ENCODE measurements around the gene ZNF260. TPM values are rescaled to one million over a fixed set of nuclear protein-coding genes. Genes with fewer than 3 reads are reported as not detected.
A peak's percentile ranks its signal among the peaks of the same experiment; 100 is the strongest.

ZNF260 gene
- total RNA-seq, 1 experiment from 2014 or later, result 24.1 TPM

DNA sequence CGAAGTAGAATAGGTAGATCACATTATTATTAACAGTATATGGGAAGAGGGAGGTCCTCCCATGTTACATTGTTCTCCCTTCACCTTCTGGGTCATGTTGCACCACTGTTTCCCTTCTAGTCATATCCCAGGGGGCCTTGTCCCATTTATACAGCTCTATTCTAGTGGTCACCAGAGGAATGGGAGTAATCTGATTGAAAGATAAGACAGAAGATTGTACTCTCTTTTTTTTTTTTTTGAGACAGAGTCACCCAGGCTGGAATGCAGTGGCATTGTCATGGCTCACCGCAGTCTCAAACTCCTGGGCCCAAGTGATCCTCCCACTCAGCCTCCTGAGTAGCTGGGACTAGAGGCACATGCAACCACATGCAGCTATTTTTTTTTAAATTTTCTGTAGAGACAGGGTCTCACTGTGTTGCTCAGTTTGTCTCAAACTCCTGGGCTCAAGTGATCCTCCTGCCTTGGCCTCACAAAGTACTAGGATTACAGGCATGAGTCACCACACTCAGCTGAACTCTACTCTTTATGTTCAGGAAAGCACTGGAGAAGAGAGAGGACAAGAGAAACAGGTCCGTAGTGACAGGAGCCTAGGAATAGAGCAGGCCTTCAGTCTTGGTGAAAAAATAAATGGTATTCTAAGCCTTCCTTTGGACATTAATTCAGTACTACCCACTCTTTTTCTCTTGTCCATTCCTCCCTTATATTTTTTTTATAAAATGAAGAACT, 49.4 kb upstream of the ZNF260 start (continued):
- no peak for TF ChIP-seq ZNF138 (CRISPR knock-in tag; conservative IDR thresholded peaks at IDR 0.05)
- TF ChIP-seq TEAD1 (CRISPR knock-in tag; IDR thresholded peaks at IDR 0.05), result no peak
- TF ChIP-seq ZNF416 (CRISPR knock-in tag; IDR thresholded peaks at IDR 0.05), result no peak
- TF ChIP-seq, protein P1, sequence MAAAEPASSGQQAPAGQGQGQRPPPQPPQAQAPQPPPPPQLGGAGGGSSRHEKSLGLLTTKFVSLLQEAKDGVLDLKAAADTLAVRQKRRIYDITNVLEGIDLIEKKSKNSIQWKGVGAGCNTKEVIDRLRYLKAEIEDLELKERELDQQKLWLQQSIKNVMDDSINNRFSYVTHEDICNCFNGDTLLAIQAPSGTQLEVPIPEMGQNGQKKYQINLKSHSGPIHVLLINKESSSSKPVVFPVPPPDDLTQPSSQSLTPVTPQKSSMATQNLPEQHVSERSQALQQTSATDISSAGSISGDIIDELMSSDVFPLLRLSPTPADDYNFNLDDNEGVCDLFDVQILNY (CRISPR knock-in tag; IDR thresholded peaks at IDR 0.05), result no peak
- no peak for TF ChIP-seq SP1 (CRISPR knock-in tag; conservative IDR thresholded peaks at IDR 0.05)

DNA sequence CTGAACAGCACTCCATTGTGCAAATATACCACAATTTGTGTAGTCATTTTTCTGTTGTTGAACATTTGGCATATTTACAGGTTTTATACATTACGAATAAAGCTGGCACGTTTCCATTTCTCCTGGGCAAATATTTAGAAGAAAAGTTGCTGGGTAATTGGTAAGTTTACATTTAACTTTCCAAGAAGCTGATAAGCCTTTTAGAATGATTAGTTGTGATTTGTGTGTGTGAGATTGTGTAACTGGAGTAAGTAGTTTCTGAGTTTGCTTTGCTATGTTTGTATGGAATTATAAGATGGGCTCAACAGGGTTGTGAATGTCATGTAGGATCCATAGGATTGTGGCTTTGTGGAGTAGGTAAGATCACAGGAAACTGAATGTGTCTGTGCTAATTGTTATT, 46.7 kb upstream of the ZNF260 start:
- DNase-seq (ENCODE audit: low spot score) (no peak), ATAC-seq (no peak)
- H3K4me1 Mint-ChIP-seq, result peaks cover 18% of the 10 kb centered on the region
- ChIA-PET CTCF (no interaction called here), POLR2A (no interaction called here)
- H3K27ac Mint-ChIP-seq, result peak overlapping the region; percentile 0; the same call in 1 of the 2 replicates
- H3K4me3 Mint-ChIP-seq, result peak overlapping the region; percentile 90
- H3K9me3 Mint-ChIP-seq, result no peaks in the 10 kb centered on the region
- no peaks in the 10 kb centered on the region for H3K27me3 Mint-ChIP-seq (ENCODE audit: low read depth)
- H3K36me3 Mint-ChIP-seq, result peaks cover 22% of the 10 kb centered on the region
- TF ChIP-seq, protein P2, sequence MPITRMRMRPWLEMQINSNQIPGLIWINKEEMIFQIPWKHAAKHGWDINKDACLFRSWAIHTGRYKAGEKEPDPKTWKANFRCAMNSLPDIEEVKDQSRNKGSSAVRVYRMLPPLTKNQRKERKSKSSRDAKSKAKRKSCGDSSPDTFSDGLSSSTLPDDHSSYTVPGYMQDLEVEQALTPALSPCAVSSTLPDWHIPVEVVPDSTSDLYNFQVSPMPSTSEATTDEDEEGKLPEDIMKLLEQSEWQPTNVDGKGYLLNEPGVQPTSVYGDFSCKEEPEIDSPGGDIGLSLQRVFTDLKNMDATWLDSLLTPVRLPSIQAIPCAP (CRISPR knock-in tag; IDR thresholded peaks at IDR 0.05), result no peak
- TF ChIP-seq HMGA2 (CRISPR knock-in tag; IDR thresholded peaks at IDR 0.05) (no peak), MYBL2 (CRISPR knock-in tag; IDR thresholded peaks at IDR 0.05) (no peak), OVOL2 (CRISPR knock-in tag; IDR thresholded peaks at IDR 0.05; ENCODE audit: borderline replicate concordance) (no peak), ZNF423 (CRISPR knock-in tag; IDR thresholded peaks at IDR 0.05) (no peak), RORB (CRISPR knock-in tag; IDR thresholded peaks at IDR 0.05) (no peak)
- TF ChIP-seq, protein P3, sequence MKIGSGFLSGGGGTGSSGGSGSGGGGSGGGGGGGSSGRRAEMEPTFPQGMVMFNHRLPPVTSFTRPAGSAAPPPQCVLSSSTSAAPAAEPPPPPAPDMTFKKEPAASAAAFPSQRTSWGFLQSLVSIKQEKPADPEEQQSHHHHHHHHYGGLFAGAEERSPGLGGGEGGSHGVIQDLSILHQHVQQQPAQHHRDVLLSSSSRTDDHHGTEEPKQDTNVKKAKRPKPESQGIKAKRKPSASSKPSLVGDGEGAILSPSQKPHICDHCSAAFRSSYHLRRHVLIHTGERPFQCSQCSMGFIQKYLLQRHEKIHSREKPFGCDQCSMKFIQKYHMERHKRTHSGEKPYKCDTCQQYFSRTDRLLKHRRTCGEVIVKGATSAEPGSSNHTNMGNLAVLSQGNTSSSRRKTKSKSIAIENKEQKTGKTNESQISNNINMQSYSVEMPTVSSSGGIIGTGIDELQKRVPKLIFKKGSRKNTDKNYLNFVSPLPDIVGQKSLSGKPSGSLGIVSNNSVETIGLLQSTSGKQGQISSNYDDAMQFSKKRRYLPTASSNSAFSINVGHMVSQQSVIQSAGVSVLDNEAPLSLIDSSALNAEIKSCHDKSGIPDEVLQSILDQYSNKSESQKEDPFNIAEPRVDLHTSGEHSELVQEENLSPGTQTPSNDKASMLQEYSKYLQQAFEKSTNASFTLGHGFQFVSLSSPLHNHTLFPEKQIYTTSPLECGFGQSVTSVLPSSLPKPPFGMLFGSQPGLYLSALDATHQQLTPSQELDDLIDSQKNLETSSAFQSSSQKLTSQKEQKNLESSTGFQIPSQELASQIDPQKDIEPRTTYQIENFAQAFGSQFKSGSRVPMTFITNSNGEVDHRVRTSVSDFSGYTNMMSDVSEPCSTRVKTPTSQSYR (CRISPR knock-in tag; IDR thresholded peaks at IDR 0.05), result no peak

DNA sequence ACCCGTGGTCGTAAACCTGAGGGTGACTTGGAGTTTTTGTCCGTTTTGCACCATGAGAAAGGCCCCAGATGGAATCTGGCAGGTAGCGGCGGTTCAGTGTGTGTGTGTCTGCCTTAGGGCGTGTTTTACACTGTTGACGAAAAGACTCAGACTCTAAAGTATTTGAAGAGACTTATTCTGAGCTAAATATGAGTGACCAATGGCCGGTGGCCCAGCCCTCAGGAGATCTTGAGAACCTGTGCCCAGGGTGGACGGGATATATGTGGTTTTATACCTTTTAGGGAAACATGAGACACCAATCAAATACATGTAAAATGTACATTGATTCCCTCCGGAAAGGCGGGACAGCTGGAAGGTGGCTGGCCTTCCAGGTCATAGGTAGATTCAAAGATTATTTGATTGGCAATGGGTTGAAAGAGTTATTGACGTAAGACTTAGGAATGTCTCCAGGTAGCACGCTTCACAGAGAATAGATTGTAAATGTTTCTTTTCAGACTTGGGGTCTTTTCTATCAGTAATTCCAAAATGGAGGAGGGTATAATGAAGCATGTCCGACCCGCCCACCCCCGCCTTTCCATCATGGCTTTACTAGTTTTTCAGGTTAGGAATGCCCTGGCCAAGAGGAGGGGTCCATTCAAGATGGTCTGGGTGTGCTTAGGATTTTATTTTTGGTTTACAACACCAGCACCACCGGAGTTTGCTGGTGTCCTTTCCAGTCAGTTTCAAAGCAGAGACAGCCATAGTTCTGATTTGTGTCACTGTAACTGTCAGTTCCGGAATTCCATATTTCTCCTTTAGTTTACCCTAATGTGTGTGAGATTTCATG, 46.0 kb upstream of the ZNF260 start:
- ATAC-seq (no peak), DNase-seq (ENCODE audit: low spot score) (no peak)
- Mint-ChIP-seq H3K9me3 (no peaks in the 10 kb centered on the region), H3K27ac (peak overlapping the region; percentile 97), H3K27me3 (ENCODE audit: low read depth) (no peaks in the 10 kb centered on the region), H3K36me3 (peaks cover 20% of the 10 kb centered on the region), H3K4me1 (peaks cover 18% of the 10 kb centered on the region), H3K4me3 (peak overlapping the region; percentile 90)
- POLR2A ChIA-PET, result interaction anchor here (0.6 to 2.0 kb wide), 3 partner anchors 45 to 627 kb away, joined by 3 to 14 read pairs (median 5); partner anchors contain the start of genes ZNF260 and ZNF461
- CTCF ChIA-PET, result no interaction called here
- TF ChIP-seq TEAD1 (CRISPR knock-in tag; IDR thresholded peaks at IDR 0.05) (no peak), GABPB1 (CRISPR knock-in tag; IDR thresholded peaks at IDR 0.05) (no peak), NR3C1 (CRISPR knock-in tag; conservative IDR thresholded peaks at IDR 0.05; ENCODE audit: low read depth) (no peak)
- TF ChIP-seq, protein P4, sequence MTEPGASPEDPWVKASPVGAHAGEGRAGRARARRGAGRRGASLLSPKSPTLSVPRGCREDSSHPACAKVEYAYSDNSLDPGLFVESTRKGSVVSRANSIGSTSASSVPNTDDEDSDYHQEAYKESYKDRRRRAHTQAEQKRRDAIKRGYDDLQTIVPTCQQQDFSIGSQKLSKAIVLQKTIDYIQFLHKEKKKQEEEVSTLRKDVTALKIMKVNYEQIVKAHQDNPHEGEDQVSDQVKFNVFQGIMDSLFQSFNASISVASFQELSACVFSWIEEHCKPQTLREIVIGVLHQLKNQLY (CRISPR knock-in tag; IDR thresholded peaks at IDR 0.05), result no peak
- TF ChIP-seq, protein P5, sequence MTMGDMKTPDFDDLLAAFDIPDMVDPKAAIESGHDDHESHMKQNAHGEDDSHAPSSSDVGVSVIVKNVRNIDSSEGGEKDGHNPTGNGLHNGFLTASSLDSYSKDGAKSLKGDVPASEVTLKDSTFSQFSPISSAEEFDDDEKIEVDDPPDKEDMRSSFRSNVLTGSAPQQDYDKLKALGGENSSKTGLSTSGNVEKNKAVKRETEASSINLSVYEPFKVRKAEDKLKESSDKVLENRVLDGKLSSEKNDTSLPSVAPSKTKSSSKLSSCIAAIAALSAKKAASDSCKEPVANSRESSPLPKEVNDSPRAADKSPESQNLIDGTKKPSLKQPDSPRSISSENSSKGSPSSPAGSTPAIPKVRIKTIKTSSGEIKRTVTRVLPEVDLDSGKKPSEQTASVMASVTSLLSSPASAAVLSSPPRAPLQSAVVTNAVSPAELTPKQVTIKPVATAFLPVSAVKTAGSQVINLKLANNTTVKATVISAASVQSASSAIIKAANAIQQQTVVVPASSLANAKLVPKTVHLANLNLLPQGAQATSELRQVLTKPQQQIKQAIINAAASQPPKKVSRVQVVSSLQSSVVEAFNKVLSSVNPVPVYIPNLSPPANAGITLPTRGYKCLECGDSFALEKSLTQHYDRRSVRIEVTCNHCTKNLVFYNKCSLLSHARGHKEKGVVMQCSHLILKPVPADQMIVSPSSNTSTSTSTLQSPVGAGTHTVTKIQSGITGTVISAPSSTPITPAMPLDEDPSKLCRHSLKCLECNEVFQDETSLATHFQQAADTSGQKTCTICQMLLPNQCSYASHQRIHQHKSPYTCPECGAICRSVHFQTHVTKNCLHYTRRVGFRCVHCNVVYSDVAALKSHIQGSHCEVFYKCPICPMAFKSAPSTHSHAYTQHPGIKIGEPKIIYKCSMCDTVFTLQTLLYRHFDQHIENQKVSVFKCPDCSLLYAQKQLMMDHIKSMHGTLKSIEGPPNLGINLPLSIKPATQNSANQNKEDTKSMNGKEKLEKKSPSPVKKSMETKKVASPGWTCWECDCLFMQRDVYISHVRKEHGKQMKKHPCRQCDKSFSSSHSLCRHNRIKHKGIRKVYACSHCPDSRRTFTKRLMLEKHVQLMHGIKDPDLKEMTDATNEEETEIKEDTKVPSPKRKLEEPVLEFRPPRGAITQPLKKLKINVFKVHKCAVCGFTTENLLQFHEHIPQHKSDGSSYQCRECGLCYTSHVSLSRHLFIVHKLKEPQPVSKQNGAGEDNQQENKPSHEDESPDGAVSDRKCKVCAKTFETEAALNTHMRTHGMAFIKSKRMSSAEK (CRISPR knock-in tag; IDR thresholded peaks at IDR 0.05; ENCODE audit: borderline replicate concordance), result no peak
- TF ChIP-seq, protein P6, sequence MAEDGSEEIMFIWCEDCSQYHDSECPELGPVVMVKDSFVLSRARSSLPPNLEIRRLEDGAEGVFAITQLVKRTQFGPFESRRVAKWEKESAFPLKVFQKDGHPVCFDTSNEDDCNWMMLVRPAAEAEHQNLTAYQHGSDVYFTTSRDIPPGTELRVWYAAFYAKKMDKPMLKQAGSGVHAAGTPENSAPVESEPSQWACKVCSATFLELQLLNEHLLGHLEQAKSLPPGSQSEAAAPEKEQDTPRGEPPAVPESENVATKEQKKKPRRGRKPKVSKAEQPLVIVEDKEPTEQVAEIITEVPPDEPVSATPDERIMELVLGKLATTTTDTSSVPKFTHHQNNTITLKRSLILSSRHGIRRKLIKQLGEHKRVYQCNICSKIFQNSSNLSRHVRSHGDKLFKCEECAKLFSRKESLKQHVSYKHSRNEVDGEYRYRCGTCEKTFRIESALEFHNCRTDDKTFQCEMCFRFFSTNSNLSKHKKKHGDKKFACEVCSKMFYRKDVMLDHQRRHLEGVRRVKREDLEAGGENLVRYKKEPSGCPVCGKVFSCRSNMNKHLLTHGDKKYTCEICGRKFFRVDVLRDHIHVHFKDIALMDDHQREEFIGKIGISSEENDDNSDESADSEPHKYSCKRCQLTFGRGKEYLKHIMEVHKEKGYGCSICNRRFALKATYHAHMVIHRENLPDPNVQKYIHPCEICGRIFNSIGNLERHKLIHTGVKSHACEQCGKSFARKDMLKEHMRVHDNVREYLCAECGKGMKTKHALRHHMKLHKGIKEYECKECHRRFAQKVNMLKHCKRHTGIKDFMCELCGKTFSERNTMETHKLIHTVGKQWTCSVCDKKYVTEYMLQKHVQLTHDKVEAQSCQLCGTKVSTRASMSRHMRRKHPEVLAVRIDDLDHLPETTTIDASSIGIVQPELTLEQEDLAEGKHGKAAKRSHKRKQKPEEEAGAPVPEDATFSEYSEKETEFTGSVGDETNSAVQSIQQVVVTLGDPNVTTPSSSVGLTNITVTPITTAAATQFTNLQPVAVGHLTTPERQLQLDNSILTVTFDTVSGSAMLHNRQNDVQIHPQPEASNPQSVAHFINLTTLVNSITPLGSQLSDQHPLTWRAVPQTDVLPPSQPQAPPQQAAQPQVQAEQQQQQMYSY (CRISPR knock-in tag; IDR thresholded peaks at IDR 0.05), result no peak
